WTC11 (cell line): ENCODE results near the gene LGALSL. TPM values are rescaled to one million over a fixed set of nuclear protein-coding genes. Genes with fewer than 3 reads are reported as not detected.

Source experiments
- ATAC-seq: fragments of 200-7000 bp; cut with Tn5 transposase; 2 replicates; pipeline ENCODE4 v1.10.0; 2021; ENCODE audit warnings: mild to moderate bottlenecking, moderate library complexity
- CTCF ChIA-PET: fragments of 300-600 bp; sonication (Branson Sonifier 250); formaldehyde crosslinking; loops from one replicate; lab custom pipeline; 2021; ENCODE audit warnings: antibody characterized with exemption; lab: Charles Lee
- POLR2A ChIA-PET: fragments of 350-600 bp; sonication (Branson Sonifier 250); formaldehyde crosslinking; loops from one replicate; lab custom pipeline; 2021; ENCODE audit warnings: antibody characterized with exemption; lab: Charles Lee
- DNase-seq: peaks from one replicate; pipeline ENCODE4 v3.0.0; 2021; ENCODE audit warnings: low spot score
- H3K27ac Mint-ChIP-seq: 2 replicates; pipeline ENCODE4 v1.8.0; 2021; ENCODE audit warnings: mixed read lengths
- H3K27me3 Mint-ChIP-seq: 2 replicates; pipeline ENCODE4 v1.8.0; 2021; ENCODE audit warnings: low read depth, mild to moderate bottlenecking, moderate library complexity, mixed read lengths
- H3K36me3 Mint-ChIP-seq: 2 replicates; pipeline ENCODE4 v1.8.0; 2021; ENCODE audit warnings: mixed read lengths
- H3K4me1 Mint-ChIP-seq: 2 replicates; pipeline ENCODE4 v1.8.0; 2022; ENCODE audit warnings: mixed read lengths
- H3K4me3 Mint-ChIP-seq: 2 replicates; pipeline ENCODE4 v1.8.0; 2021; ENCODE audit warnings: mild to moderate bottlenecking, moderate library complexity, mixed read lengths
- H3K9me3 Mint-ChIP-seq: 2 replicates; pipeline ENCODE4 v1.8.0; 2021; ENCODE audit warnings: mixed read lengths
- ATF1 ChIP-seq: sonication (generic); formaldehyde crosslinking; IDR thresholded peaks from 2 replicates; pipeline ENCODE4 v1.8.1; 2023; ENCODE audit warnings: mild to moderate bottlenecking, moderate library complexity, missing genetic modification reagents
- FOXK1 ChIP-seq: sonication (generic); formaldehyde crosslinking; IDR thresholded peaks from 2 replicates; pipeline ENCODE4 v1.8.0; 2022; ENCODE audit warnings: mild to moderate bottlenecking, moderate library complexity, missing genetic modification reagents
- FOXP1 ChIP-seq: sonication (generic); formaldehyde crosslinking; IDR thresholded peaks from 2 replicates; pipeline ENCODE4 v1.8.0; 2022; ENCODE audit warnings: missing genetic modification reagents, mild to moderate bottlenecking, moderate library complexity, borderline replicate concordance
- IRF2 ChIP-seq: sonication (generic); formaldehyde crosslinking; IDR thresholded peaks from 2 replicates; pipeline ENCODE4 v1.8.0; 2022; ENCODE audit warnings: low read depth, missing genetic modification reagents, borderline replicate concordance
- NFYB ChIP-seq: sonication (generic); formaldehyde crosslinking; conservative IDR thresholded peaks from 2 replicates; pipeline ENCODE4 v1.8.0; 2022; ENCODE audit warnings: low read depth, missing genetic modification reagents
- NR1H2 ChIP-seq: sonication (generic); formaldehyde crosslinking; IDR thresholded peaks from 2 replicates; pipeline ENCODE4 v1.9.0; 2021; ENCODE audit warnings: mild to moderate bottlenecking, moderate library complexity, missing genetic modification reagents
- NR3C1 ChIP-seq: sonication (generic); formaldehyde crosslinking; conservative IDR thresholded peaks from 2 replicates; pipeline ENCODE4 v1.8.1; 2023; ENCODE audit warnings: low read depth, mild to moderate bottlenecking, missing genetic modification reagents
- RELA ChIP-seq: sonication (generic); formaldehyde crosslinking; IDR thresholded peaks from 2 replicates; pipeline ENCODE4 v1.8.1; 2022; ENCODE audit warnings: missing genetic modification reagents, mild to moderate bottlenecking, borderline replicate concordance
- SP1 ChIP-seq: sonication (generic); formaldehyde crosslinking; conservative IDR thresholded peaks from 2 replicates; pipeline ENCODE4 v1.8.1; 2022; ENCODE audit warnings: missing genetic modification reagents
- TCF7 ChIP-seq: sonication (generic); formaldehyde crosslinking; IDR thresholded peaks from 2 replicates; pipeline ENCODE4 v1.8.0; 2022; ENCODE audit warnings: mild to moderate bottlenecking, low read depth, missing genetic modification reagents, moderate library complexity
- TP53 ChIP-seq: sonication (generic); formaldehyde crosslinking; IDR thresholded peaks from 2 replicates; pipeline ENCODE4 v1.8.1; 2023; ENCODE audit warnings: mild to moderate bottlenecking, missing genetic modification reagents
- ZNF232 ChIP-seq: sonication (generic); formaldehyde crosslinking; IDR thresholded peaks from 2 replicates; pipeline ENCODE4 v1.8.0; 2022; ENCODE audit warnings: mild to moderate bottlenecking, missing genetic modification reagents
- ZNF416 ChIP-seq: fragments of 250-450 bp; sonication (Bioruptor Pico); IDR thresholded peaks from 2 replicates; pipeline ENCODE4 v1.9.0; 2021; ENCODE audit warnings: mild to moderate bottlenecking, inconsistent platforms
- total RNA-seq: library from RNA; stranded (reverse); gene quantifications from 3 replicates; pipeline ENCODE4 v1.2.3, GENCODE V29; 2021
- TF ChIP-seq, protein P1 (sequence below): sonication (generic); formaldehyde crosslinking; IDR thresholded peaks from 2 replicates; pipeline ENCODE4 v1.8.0; 2022; ENCODE audit warnings: mild to moderate bottlenecking, missing genetic modification reagents
- TF ChIP-seq, protein P2 (sequence below): fragments of 250-450 bp; sonication (Bioruptor Pico); conservative IDR thresholded peaks from 2 replicates; pipeline ENCODE4 v1.9.0; 2021; ENCODE audit warnings: mild to moderate bottlenecking
- TF ChIP-seq, protein P3 (sequence below): sonication (generic); formaldehyde crosslinking; IDR thresholded peaks from 2 replicates; pipeline ENCODE4 v1.8.1; 2022; ENCODE audit warnings: mild to moderate bottlenecking, missing genetic modification reagents, moderate library complexity, borderline replicate concordance
- TF ChIP-seq, protein P4 (sequence below): fragments of 200-600 bp; IDR thresholded peaks from 2 replicates; pipeline ENCODE4 v1.8.0; 2022; ENCODE audit warnings: antibody characterized with exemption
- TF ChIP-seq, protein P5 (sequence below): sonication (generic); formaldehyde crosslinking; IDR thresholded peaks from 2 replicates; pipeline ENCODE4 v1.8.1; 2022; ENCODE audit warnings: mild to moderate bottlenecking, moderate library complexity, missing genetic modification reagents
- TF ChIP-seq, protein P6 (sequence below): fragments of 250-450 bp; sonication (Bioruptor Pico); IDR thresholded peaks from 2 replicates; pipeline ENCODE4 v1.9.0; 2021; ENCODE audit warnings: mild to moderate bottlenecking
- TF ChIP-seq, protein P7 (sequence below): fragments of 250-450 bp; sonication (Bioruptor Pico); IDR thresholded peaks from 2 replicates; pipeline ENCODE4 v1.8.0; 2021; ENCODE audit warnings: mild to moderate bottlenecking
- TF ChIP-seq, protein P8 (sequence below): sonication (generic); formaldehyde crosslinking; IDR thresholded peaks from 2 replicates; pipeline ENCODE4 v1.8.1; 2023; ENCODE audit warnings: mild to moderate bottlenecking, missing genetic modification reagents, moderate library complexity
- TF ChIP-seq, protein P9 (sequence below): sonication (generic); formaldehyde crosslinking; IDR thresholded peaks from 2 replicates; pipeline ENCODE4 v1.8.1; 2023; ENCODE audit warnings: mild to moderate bottlenecking, missing genetic modification reagents

LGALSL gene
- total RNA-seq, 1 experiment from 2014 or later: 21.0 TPM

DNA sequence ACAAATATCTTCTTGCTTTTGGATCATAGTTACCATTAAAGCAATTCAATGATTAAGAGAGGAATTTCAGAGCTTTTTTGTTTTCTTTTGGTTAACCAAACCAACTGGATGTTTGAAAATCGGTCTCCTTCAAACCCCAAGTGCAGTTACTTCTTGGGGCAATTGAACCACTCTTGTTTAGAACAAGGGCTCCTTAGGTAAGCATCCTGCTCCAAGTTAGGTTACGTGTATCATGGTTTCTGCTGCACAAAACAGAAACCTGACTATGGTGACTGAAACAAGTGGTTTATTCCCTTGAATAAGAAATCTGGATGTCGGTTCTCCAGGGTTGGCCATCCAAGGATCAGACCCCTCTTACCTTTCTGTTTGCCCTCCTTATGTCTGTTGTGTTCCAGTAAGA is 16.1 kb upstream of the LGALSL start:
- H3K27ac Mint-ChIP-seq: no peak overlapping the region
- no peak for ATAC-seq
- no peak overlapping the region for H3K4me3 Mint-ChIP-seq
- H3K4me1 Mint-ChIP-seq: peaks cover 9% of the 10 kb centered on the region
- H3K27me3 Mint-ChIP-seq: no peaks in the 10 kb centered on the region
- ChIA-PET CTCF (no interaction called here), POLR2A (no interaction called here)
- no peaks in the 10 kb centered on the region for H3K9me3 Mint-ChIP-seq
- H3K36me3 Mint-ChIP-seq: no peaks in the 10 kb centered on the region
- DNase-seq: no peak
- TF ChIP-seq, protein P1, sequence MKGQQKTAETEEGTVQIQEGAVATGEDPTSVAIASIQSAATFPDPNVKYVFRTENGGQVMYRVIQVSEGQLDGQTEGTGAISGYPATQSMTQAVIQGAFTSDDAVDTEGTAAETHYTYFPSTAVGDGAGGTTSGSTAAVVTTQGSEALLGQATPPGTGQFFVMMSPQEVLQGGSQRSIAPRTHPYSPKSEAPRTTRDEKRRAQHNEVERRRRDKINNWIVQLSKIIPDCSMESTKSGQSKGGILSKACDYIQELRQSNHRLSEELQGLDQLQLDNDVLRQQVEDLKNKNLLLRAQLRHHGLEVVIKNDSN (CRISPR knock-in tag): no peak
- TF ChIP-seq TP53 (CRISPR knock-in tag): no peak
- TF ChIP-seq SP1: no peak
- TF ChIP-seq, protein P2, sequence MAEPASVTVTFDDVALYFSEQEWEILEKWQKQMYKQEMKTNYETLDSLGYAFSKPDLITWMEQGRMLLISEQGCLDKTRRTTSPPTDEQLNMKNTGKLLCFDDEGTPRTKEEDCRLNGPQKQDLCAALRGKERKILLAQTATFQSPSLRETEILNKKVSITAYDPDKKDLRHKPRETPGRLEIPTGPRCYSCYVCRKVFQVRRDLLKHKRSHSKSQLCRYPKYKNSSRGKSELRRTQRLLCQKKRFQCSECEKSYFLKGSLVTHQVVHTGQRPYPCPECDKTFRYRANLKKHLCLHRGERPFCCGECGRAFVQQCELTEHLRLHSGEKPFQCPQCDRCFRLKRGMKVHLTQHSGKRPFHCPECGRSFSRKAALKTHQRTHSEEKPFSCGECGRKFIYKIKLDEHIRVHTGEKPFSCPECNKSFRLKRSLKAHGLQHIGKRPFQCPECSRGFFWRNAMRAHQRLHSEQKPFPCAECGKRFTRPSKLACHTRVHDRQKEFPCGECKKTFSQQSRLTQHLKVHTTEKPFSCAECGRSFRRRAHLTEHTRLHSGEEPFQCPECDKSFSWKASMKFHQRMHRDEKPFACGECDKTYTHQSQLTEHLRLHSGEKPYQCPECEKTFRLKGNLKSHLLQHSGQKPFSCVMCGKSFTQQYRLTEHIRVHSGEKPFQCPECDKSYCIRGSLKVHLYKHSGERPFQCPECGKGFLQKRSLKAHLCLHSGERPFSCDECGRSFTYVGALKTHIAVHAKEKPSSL (CRISPR knock-in tag): no peak
- TF ChIP-seq FOXK1 (CRISPR knock-in tag): no peak
- TF ChIP-seq ZNF232 (CRISPR knock-in tag): no peak
- TF ChIP-seq TCF7 (CRISPR knock-in tag): no peak
- no peak for TF ChIP-seq ATF1
- TF ChIP-seq NR1H2 (CRISPR knock-in tag): no peak
- TF ChIP-seq NFYB: no peak
- TF ChIP-seq, protein P3, sequence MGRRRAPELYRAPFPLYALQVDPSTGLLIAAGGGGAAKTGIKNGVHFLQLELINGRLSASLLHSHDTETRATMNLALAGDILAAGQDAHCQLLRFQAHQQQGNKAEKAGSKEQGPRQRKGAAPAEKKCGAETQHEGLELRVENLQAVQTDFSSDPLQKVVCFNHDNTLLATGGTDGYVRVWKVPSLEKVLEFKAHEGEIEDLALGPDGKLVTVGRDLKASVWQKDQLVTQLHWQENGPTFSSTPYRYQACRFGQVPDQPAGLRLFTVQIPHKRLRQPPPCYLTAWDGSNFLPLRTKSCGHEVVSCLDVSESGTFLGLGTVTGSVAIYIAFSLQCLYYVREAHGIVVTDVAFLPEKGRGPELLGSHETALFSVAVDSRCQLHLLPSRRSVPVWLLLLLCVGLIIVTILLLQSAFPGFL (CRISPR knock-in tag): no peak
- TF ChIP-seq IRF2 (CRISPR knock-in tag): no peak
- no peak for TF ChIP-seq ZNF416 (CRISPR knock-in tag)
- TF ChIP-seq, protein P4, sequence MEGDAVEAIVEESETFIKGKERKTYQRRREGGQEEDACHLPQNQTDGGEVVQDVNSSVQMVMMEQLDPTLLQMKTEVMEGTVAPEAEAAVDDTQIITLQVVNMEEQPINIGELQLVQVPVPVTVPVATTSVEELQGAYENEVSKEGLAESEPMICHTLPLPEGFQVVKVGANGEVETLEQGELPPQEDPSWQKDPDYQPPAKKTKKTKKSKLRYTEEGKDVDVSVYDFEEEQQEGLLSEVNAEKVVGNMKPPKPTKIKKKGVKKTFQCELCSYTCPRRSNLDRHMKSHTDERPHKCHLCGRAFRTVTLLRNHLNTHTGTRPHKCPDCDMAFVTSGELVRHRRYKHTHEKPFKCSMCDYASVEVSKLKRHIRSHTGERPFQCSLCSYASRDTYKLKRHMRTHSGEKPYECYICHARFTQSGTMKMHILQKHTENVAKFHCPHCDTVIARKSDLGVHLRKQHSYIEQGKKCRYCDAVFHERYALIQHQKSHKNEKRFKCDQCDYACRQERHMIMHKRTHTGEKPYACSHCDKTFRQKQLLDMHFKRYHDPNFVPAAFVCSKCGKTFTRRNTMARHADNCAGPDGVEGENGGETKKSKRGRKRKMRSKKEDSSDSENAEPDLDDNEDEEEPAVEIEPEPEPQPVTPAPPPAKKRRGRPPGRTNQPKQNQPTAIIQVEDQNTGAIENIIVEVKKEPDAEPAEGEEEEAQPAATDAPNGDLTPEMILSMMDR: no peak
- TF ChIP-seq, protein P5, sequence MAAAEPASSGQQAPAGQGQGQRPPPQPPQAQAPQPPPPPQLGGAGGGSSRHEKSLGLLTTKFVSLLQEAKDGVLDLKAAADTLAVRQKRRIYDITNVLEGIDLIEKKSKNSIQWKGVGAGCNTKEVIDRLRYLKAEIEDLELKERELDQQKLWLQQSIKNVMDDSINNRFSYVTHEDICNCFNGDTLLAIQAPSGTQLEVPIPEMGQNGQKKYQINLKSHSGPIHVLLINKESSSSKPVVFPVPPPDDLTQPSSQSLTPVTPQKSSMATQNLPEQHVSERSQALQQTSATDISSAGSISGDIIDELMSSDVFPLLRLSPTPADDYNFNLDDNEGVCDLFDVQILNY (CRISPR knock-in tag): no peak
- TF ChIP-seq, protein P6, sequence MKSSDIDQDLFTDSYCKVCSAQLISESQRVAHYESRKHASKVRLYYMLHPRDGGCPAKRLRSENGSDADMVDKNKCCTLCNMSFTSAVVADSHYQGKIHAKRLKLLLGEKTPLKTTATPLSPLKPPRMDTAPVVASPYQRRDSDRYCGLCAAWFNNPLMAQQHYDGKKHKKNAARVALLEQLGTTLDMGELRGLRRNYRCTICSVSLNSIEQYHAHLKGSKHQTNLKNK (CRISPR knock-in tag): no peak
- TF ChIP-seq FOXP1 (CRISPR knock-in tag): no peak
- TF ChIP-seq, protein P7, sequence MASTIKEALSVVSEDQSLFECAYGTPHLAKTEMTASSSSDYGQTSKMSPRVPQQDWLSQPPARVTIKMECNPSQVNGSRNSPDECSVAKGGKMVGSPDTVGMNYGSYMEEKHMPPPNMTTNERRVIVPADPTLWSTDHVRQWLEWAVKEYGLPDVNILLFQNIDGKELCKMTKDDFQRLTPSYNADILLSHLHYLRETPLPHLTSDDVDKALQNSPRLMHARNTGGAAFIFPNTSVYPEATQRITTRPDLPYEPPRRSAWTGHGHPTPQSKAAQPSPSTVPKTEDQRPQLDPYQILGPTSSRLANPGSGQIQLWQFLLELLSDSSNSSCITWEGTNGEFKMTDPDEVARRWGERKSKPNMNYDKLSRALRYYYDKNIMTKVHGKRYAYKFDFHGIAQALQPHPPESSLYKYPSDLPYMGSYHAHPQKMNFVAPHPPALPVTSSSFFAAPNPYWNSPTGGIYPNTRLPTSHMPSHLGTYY (CRISPR knock-in tag): no peak

DNA sequence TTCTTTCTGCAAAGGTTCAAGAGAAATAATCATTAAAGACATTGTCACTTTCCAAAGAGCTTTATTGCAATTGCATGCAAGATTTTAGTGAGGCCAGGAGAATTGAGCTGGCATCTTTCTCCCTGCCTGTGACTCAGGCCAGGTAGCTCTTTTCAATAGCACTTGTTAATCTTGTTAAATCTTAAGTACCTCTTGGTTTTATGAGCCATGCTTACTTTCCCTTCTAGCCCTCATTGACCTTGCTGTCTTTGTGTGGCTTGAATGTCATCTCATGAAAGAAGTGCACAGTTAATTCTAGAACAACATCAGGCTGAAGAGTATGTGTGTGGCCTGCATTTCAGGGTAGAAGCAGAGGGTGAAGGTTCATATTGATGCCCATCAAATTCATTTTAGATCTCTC is 14.8 kb upstream of the LGALSL start:
- Mint-ChIP-seq H3K4me3 (no peak overlapping the region), H3K9me3 (no peaks in the 10 kb centered on the region), H3K27me3 (no peaks in the 10 kb centered on the region), H3K27ac (no peak overlapping the region), H3K36me3 (no peaks in the 10 kb centered on the region), H3K4me1 (peaks cover 20% of the 10 kb centered on the region)
- ChIA-PET POLR2A (no interaction called here), CTCF (no interaction called here)
- ATAC-seq (no peak), DNase-seq (no peak)
- TF ChIP-seq NFYB: no peak
- TF ChIP-seq, protein P8, sequence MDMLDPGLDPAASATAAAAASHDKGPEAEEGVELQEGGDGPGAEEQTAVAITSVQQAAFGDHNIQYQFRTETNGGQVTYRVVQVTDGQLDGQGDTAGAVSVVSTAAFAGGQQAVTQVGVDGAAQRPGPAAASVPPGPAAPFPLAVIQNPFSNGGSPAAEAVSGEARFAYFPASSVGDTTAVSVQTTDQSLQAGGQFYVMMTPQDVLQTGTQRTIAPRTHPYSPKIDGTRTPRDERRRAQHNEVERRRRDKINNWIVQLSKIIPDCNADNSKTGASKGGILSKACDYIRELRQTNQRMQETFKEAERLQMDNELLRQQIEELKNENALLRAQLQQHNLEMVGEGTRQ (CRISPR knock-in tag): no peak
- TF ChIP-seq, protein P2 (CRISPR knock-in tag): no peak
- TF ChIP-seq IRF2 (CRISPR knock-in tag): no peak
- no peak for TF ChIP-seq NR3C1 (CRISPR knock-in tag)
- no peak for TF ChIP-seq RELA (CRISPR knock-in tag)
- TF ChIP-seq, protein P9, sequence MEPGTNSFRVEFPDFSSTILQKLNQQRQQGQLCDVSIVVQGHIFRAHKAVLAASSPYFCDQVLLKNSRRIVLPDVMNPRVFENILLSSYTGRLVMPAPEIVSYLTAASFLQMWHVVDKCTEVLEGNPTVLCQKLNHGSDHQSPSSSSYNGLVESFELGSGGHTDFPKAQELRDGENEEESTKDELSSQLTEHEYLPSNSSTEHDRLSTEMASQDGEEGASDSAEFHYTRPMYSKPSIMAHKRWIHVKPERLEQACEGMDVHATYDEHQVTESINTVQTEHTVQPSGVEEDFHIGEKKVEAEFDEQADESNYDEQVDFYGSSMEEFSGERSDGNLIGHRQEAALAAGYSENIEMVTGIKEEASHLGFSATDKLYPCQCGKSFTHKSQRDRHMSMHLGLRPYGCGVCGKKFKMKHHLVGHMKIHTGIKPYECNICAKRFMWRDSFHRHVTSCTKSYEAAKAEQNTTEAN (CRISPR knock-in tag): no peak
